Measurements from ENCODE around the gene UBE2V1. TPM values are rescaled to one million over a fixed set of nuclear protein-coding genes. Genes with fewer than 3 reads are reported as not detected.
A peak's percentile ranks its signal among the peaks of the same experiment; 100 is the strongest.

Gene UBE2V1
- total RNA-seq, 1 donor = 114 TPM

DNA sequence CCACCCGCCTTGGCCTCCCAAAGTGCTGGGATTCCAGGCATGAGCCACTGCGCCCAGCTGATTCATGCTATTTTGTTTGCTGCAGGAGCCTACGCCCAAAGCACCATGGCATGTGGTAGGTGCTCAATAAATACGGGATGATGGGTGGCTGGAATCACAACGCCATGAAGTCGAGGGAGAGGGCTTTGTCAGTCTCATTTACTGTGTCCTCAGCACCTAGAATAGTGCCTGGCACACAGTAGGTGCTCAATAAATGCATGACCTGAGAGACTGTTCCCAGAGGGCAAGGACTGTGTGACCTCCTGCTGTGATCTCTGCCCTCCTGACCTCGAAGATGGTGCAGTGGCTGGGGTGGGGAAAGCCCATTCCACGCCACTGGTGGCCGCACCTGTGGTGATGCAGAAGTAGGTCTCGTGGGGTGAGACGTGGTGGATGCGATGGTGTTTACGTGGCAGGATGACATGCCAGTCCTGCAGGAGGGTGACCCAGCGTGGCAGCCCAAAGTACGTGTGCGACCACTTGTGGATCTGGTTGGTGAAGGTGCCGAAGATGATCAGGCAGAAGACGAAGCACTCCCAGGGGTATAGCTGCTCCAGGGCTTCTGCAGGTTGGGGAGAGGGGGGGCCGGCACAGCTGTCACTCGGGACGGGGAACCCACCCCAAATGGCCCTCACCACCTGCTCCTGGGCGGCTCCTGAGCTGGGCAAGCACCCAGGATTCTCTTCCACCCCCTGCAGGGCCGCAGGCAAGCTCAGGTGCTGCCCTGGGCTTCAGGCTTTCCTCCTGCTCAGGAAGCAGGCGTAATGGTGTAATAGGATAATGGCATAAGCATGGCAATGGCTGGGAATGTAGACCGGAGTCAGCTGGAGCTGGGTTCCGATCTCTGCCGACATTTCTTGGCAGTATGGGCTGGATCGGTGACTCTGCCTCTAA lies 14.9 kb upstream of the UBE2V1 start:
- Histone ChIP-seq H3K4me1 (ENCODE audit: insufficient read depth, low read length) (no peaks in the 10 kb centered on the region), H3K27me3 (ENCODE audit: insufficient read depth, low read length) (no peaks in the 10 kb centered on the region), H3K9me3 (ENCODE audit: low read depth, low read length) (no peaks in the 10 kb centered on the region), H3K4me3 (ENCODE audit: low read length) (no peak overlapping the region)

DNA sequence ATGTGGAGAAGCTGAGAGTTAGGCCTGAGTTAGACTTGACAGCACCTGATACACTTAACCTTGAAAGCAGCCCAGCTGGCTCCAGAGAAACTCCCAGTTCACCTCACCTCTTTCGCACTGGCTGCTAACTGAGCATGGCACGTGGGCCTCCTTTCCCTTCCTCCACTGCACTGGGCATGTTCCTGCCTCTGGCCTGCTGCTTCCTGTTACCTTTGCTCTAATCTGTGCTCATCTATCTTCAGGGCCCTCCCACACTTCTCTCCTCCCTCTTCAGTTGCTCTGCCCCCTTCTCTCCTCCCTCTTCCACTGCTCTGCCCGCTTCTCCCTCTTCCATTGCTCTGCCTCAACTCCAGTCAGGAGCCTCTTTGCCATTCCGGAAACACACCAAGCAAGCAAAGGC lies 13.7 kb upstream of the UBE2V1 start:
- no peaks in the 10 kb centered on the region for H3K4me1 ChIP-seq (ENCODE audit: insufficient read depth, low read length)

DNA sequence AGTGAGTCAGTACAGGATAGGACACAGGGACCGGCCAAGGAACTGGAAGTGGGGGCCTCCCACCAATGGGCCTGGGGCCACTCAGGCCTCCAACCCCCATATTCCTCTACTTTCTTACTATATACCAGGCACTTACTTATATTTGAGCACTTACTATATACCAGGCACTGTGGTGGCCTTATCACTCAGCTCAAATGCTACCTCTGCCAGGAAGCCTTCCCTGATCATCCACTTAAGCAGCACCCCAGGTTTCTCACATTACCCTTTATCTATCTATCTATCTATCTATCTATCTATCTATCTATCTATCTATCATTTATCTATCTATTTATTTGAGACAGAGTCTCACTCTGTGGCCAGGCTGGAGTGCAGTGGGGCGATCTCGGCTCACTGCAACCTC lies 12.3 kb upstream of the UBE2V1 start:
- H3K4me3 ChIP-seq (ENCODE audit: low read length) = no peak overlapping the region
- no peaks in the 10 kb centered on the region for H3K27me3 ChIP-seq (ENCODE audit: insufficient read depth, low read length)
- no peaks in the 10 kb centered on the region for H3K4me1 ChIP-seq (ENCODE audit: insufficient read depth, low read length)
- no peaks in the 10 kb centered on the region for H3K9me3 ChIP-seq (ENCODE audit: low read depth, low read length)

More for the DNA sequence above, 13.7 kb upstream of the UBE2V1 start:
- Histone ChIP-seq H3K9me3 (ENCODE audit: low read depth, low read length) (no peaks in the 10 kb centered on the region), H3K4me3 (ENCODE audit: low read length) (no peak overlapping the region), H3K27me3 (ENCODE audit: insufficient read depth, low read length) (no peaks in the 10 kb centered on the region)

DNA sequence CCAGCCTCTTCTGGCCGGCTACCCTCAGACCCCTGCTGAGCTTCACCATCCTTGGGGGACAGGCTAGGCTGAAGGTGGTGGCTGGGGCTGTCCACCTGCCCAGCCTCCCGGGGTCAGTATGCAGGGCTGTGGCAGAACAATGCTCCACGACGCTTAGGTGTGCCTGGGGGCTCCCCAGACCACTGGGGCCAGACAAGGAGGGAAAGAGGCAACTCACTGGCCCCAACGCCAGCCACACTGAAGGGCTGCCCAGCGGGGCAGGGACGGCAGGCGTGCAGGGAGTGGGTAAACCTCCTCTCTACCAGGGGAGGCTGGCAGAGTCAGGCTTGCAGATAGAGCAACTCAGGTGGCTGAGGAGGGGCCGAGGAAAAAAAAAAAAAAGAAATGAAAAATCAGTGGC lies 11.5 kb upstream of the UBE2V1 start:
- H3K4me1 ChIP-seq (ENCODE audit: insufficient read depth, low read length) = no peaks in the 10 kb centered on the region
- H3K27me3 ChIP-seq (ENCODE audit: insufficient read depth, low read length) = no peaks in the 10 kb centered on the region
- no peaks in the 10 kb centered on the region for H3K9me3 ChIP-seq (ENCODE audit: low read depth, low read length)
- H3K4me3 ChIP-seq (ENCODE audit: low read length) = no peak overlapping the region

DNA sequence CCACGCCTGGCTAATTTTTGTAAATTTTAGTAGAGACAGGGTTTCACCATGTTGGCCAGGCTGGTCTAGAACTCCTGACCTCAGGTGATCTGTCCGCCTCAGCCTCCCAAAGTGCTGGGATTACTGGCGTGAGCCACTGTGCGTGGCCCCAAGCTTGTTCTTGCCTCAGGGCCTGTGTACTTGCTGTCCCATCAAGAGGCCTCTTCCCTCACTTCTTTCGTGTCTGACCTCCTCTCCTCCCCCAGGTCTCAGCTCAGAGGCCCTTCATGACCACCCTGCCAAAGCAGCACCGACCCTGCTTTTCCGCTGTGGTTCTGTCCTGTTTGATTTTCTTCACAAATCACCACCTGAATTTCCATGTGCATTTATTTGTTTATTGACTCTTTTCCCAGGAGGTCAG lies 10.5 kb upstream of the UBE2V1 start:
- Histone ChIP-seq H3K27me3 (ENCODE audit: insufficient read depth, low read length) (no peaks in the 10 kb centered on the region), H3K4me3 (ENCODE audit: low read length) (no peak overlapping the region), H3K9me3 (ENCODE audit: low read depth, low read length) (no peaks in the 10 kb centered on the region), H3K4me1 (ENCODE audit: insufficient read depth, low read length) (no peaks in the 10 kb centered on the region)

DNA sequence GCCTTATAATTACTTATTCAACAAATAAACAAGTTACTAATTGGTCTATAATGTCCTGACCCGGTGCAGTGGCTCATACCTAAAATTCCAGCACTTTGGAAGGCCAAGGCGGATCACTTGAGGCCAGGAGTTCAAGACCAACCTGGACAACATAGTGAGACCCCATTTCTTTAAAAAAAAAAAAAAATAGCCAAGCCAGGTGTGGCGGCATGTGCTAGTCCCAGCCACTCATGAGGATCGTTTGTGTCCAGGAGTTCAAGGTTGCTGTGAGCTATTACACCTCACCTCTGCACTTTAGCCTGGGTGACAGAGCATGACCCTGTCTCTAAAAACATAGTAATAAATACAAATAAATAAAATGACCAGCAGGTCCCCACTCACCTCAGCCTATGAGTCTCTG lies 9.8 kb upstream of the UBE2V1 start:
- H3K9me3 ChIP-seq (ENCODE audit: low read depth, low read length) = no peaks in the 10 kb centered on the region
- H3K4me1 ChIP-seq (ENCODE audit: insufficient read depth, low read length) = no peaks in the 10 kb centered on the region
- H3K27me3 ChIP-seq (ENCODE audit: insufficient read depth, low read length) = no peaks in the 10 kb centered on the region
- no peak overlapping the region for H3K4me3 ChIP-seq (ENCODE audit: low read length)

DNA sequence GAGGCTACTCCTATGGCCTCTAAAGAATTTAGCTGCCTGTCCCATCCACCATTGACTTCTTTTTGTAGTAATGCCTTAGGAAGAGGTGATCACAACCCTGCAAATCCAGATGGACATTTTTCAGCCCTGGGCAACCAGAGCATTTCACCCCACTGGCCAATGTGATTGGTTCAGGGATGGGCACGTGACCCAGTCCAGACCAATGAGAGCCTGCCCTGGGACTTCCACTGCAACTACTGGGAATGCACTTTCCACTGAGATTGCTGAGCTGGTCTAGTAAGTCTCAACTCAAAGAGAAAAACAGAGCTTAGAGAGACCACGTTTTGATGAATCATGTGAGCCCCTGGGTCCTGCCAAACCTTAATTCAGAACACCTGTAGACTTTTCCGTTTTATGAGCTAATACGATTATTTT lies 8.9 kb upstream of the UBE2V1 start:
- Histone ChIP-seq H3K9me3 (ENCODE audit: low read depth, low read length) (no peaks in the 10 kb centered on the region), H3K27me3 (ENCODE audit: insufficient read depth, low read length) (no peaks in the 10 kb centered on the region), H3K4me1 (ENCODE audit: insufficient read depth, low read length) (no peaks in the 10 kb centered on the region), H3K4me3 (ENCODE audit: low read length) (no peak overlapping the region)

DNA sequence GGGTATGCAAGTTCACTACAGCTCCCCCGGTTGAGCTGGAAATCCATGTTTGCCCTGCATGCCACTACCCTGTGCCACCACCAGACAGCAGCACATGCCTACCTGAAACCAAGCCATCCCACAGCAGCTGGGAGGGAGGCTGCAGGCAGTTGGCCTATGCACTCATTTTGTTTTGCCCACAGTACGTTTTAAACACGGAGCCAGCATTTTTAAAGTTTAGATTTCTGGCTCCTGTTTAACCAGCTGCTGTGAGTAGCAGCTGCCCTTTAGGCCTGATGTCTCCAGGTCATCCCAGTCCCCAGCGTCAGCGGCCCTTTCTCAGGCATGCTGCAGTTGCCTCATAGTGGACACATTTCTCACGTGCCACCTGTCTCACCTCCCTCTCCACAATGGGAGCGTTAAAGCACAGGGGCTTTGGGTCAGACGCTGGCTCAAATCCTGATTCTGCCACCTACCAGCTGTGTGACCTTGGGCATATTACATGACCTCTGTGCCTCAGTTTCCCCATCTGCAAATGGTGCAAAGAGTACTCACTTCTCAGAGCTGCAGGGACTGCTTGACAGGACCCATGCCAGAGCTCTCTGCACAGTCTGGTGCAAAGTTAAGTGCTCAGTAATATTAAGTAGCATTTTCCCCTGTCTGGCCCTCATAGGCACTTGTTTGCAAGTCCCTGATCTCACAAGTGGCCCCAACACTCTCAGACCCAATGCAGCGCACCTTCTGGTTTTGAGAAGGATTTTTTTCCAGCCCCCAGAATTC lies 8.2 kb upstream of the UBE2V1 start:
- H3K4me3 ChIP-seq (ENCODE audit: low read length) = no peak overlapping the region
- peaks cover 4% of the 10 kb centered on the region for H3K4me1 ChIP-seq (ENCODE audit: insufficient read depth, low read length)
- no peaks in the 10 kb centered on the region for H3K9me3 ChIP-seq (ENCODE audit: low read depth, low read length)
- no peaks in the 10 kb centered on the region for H3K27me3 ChIP-seq (ENCODE audit: insufficient read depth, low read length)

DNA sequence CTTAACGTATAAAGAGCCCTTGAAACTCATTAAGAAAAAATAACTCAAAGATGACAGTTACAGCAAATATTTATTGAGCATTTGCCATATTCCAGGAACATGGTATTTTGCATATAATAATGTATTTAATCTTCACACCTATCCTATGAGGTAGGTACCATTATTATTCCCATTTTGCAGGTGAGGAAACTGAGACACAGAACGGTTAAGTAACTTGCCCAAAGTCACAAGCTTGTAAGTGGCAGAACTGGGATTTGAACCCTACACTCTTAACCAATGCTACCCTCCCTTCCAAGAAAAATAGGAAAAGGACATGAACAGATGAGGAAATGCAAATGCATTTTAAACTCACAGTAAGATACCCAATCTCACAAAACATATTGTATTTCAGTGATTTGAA lies 5.3 kb upstream of the UBE2V1 start:
- no peaks in the 10 kb centered on the region for H3K27me3 ChIP-seq (ENCODE audit: insufficient read depth, low read length)
- H3K4me3 ChIP-seq (ENCODE audit: low read length) = no peak overlapping the region
- H3K9me3 ChIP-seq (ENCODE audit: low read depth, low read length) = no peaks in the 10 kb centered on the region
- peaks cover 25% of the 10 kb centered on the region for H3K4me1 ChIP-seq (ENCODE audit: insufficient read depth, low read length)

DNA sequence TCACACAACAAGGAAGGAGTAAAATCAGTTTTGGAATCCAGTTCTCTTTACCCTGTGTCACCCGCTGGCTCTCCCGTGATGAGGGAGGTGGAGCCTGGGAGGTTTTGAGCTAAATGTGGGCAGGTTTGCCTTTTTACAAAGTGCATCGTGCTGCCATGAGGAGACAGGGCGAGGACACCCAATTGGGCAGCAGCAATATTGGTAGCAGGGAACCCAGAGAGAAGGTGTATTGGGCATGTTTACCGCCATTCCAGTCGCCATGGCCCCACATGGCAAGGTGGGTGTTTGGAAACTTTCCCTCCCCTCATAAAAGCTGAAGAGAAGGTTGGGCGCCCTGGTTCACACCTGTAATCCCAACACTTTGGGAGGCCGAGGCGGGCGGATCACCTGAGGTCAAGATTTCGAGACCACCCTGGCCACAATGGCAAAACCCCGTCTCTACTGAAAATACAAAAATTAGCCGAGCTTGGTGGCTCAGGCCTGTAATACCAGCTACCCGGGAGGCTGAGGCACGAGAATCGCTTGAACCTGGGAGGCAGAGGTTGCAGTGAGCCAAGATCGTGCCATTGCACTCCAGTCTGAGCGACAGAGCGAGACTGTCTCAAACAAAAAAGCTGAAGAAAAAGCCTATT lies 3.5 kb upstream of the UBE2V1 start:
- H3K9me3 ChIP-seq (ENCODE audit: low read depth, low read length) = no peaks in the 10 kb centered on the region
- H3K4me3 ChIP-seq (ENCODE audit: low read length) = peak overlapping the region; percentile 43
- H3K27me3 ChIP-seq (ENCODE audit: insufficient read depth, low read length) = no peaks in the 10 kb centered on the region
- peaks cover 36% of the 10 kb centered on the region for H3K4me1 ChIP-seq (ENCODE audit: insufficient read depth, low read length)

DNA sequence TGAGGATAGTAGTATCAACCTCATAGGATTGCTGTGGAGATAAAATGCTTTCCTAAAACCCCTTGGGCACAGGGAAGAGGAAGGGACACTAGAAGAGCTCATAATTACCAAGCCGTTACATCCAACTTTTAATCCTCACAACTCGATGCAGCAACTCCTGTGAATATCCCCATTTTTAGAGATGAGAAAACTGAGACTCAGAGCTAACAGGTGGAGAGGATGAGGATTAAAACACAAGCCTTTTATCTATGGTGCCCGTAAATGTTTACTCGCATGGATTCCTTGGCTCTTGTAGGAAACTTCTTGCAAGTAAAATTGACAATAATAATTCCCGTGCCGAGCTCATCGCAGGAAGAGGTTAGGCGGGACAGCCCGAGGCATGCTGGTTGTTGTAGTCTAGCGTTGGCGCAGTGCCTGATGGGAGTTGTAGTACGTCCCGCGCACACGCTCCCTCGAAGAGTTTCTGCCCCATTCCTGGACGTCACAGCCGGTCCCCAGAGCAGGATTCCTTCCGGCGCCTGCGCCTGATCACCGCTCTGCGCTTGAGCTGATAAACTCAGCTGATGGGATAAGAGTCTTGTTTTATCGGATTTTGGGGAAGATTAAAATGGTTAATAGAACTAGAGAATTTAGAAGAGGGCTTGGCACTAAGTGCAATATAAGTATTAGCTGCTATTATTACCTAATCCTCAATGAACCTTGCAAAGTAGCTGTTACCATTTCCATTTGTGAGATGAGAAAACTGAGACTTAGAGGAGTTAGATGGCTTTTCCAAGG lies 2.8 kb upstream of the UBE2V1 start:
- peaks cover 43% of the 10 kb centered on the region for H3K4me1 ChIP-seq (ENCODE audit: insufficient read depth, low read length)
- H3K9me3 ChIP-seq (ENCODE audit: low read depth, low read length) = no peaks in the 10 kb centered on the region
- peak overlapping the region; percentile 43 for H3K4me3 ChIP-seq (ENCODE audit: low read length)
- H3K27me3 ChIP-seq (ENCODE audit: insufficient read depth, low read length) = no peaks in the 10 kb centered on the region

DNA sequence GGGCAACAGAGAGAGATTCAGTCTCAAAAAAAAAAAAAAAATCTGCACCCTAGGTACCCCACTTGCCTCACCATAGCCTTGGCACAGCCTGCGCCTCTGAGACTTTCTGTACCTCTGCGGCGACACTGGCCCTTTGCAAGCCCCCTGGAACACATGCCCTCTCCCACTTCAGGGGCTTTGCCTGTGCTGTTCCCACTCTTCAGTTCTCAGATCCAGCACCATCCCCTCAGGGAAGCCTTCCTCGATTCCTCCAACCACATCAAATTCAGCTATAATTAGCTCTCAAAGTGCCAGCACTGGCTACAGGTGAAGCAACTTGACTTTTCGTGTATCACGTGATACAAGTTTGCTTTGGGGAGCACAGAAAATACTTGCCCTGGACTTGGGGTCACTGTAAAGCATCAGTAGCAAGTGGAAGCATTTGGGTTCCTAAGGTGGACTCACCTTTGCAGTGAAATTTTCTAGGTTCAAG lies 2.1 kb upstream of the UBE2V1 start:
- Histone ChIP-seq H3K4me3 (ENCODE audit: low read length) (peak overlapping the region; percentile 43), H3K27me3 (ENCODE audit: insufficient read depth, low read length) (no peaks in the 10 kb centered on the region), H3K4me1 (ENCODE audit: insufficient read depth, low read length) (peaks cover 51% of the 10 kb centered on the region), H3K9me3 (ENCODE audit: low read depth, low read length) (no peaks in the 10 kb centered on the region)

DNA sequence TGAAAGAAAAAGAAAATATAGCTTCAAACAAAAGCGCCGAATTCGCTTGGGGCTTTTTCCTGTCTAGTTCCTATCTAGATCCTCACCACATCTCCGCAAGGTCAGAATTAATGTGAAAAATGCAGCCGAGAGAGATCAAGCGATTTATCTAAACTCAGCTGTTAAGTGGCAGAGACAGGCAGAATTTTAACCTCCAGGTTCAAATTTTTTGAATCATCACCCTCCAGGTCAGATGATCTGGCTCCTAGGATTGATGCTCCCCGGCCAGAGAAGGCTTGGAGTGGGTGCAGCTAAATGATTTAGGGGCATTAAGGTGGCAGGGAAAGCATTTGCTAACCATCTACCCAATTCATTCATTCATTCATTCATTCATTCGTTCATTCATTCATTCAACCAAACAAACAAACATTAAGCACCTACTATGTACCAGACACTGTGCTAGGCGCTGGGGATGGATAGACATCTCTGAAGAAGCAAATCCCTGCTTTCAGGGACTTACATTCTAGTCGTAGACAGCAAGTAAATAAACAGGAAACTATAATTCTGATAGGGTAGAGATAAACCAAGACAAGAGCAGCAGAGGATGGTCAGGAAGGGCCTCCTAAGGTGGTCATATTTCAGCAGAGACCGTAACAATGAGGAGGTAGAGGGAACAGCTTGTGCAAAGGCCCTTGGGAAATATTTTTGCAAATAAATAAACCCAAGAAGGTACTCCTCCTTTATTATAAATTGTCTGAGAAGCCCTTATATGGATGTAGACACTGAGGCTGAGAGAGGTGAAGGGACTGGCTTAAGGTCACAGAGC lies 672 bp upstream of the UBE2V1 start:
- Histone ChIP-seq H3K27me3 (ENCODE audit: insufficient read depth, low read length) (no peaks in the 10 kb centered on the region), H3K4me3 (ENCODE audit: low read length) (peak overlapping the region; percentile 80), H3K4me1 (ENCODE audit: insufficient read depth, low read length) (peaks cover 65% of the 10 kb centered on the region), H3K9me3 (ENCODE audit: low read depth, low read length) (no peaks in the 10 kb centered on the region)

All from mononuclear cell (primary cell).